ENCODE data around the gene MCTP1.
A peak's percentile ranks its signal among the peaks of the same experiment; 100 is the strongest.

Gene MCTP1

GRCh38 chr5:94793113-94793815 lies 491.6 kb downstream of the MCTP1 start:
- Histone ChIP-seq H3K27ac (replicated peaks) (no peak overlapping the region), H3K4me3 (replicated peaks; ENCODE audit: insufficient read depth, low read length) (no peak overlapping the region), H3K27me3 (ENCODE audit: insufficient read depth, poor library complexity, severe bottlenecking) (no peaks in the 10 kb centered on the region)
- peak in 1 of 2 experiments; percentile 3 for DNase-seq (ENCODE audit: low read depth in 1 of 2, low spot score in 1 of 2)
- TF ChIP-seq CTCF (IDR thresholded peaks at IDR 0.05; ENCODE audit: insufficient read depth, low read length) (no peak), REST (IDR thresholded peaks at IDR 0.05; ENCODE audit: insufficient replicate concordance, low read depth) (no peak), SPI1 (IDR thresholded peaks at IDR 0.05; ENCODE audit: borderline replicate concordance, low read depth) (no peak), POLR2AphosphoS5 (IDR thresholded peaks at IDR 0.05; ENCODE audit: low read depth) (no peak), GABPA (IDR thresholded peaks at IDR 0.05; ENCODE audit: low read depth) (no peak)

- TF ChIP-seq CTCF (IDR thresholded peaks at IDR 0.05; ENCODE audit: insufficient read depth, low read length) (no peak), SPI1 (IDR thresholded peaks at IDR 0.05; ENCODE audit: borderline replicate concordance, low read depth) (no peak), POLR2AphosphoS5 (IDR thresholded peaks at IDR 0.05; ENCODE audit: low read depth) (no peak), GABPA (IDR thresholded peaks at IDR 0.05; ENCODE audit: low read depth) (no peak), REST (IDR thresholded peaks at IDR 0.05; ENCODE audit: insufficient replicate concordance, low read depth) (no peak)
- DNase-seq (ENCODE audit: low read depth in 1 of 2, low spot score in 1 of 2), result no peak
- no peak overlapping the region for H3K4me3 ChIP-seq (replicated peaks; ENCODE audit: insufficient read depth, low read length)
- no peaks in the 10 kb centered on the region for H3K27me3 ChIP-seq (ENCODE audit: insufficient read depth, poor library complexity, severe bottlenecking)
- H3K27ac ChIP-seq (replicated peaks), result no peak overlapping the region
Measured at GRCh38 chr5:94791829-94792228, 493.1 kb downstream of the MCTP1 start.

GRCh38 chr5:94788527-94788926 lies 496.4 kb downstream of the MCTP1 start:
- DNase-seq (ENCODE audit: low read depth in 1 of 2, low spot score in 1 of 2), result no peak
- Histone ChIP-seq H3K27ac (replicated peaks) (no peak overlapping the region), H3K4me3 (replicated peaks; ENCODE audit: insufficient read depth, low read length) (no peak overlapping the region), H3K27me3 (ENCODE audit: insufficient read depth, poor library complexity, severe bottlenecking) (no peaks in the 10 kb centered on the region)
- TF ChIP-seq POLR2AphosphoS5 (IDR thresholded peaks at IDR 0.05; ENCODE audit: low read depth) (no peak), GABPA (IDR thresholded peaks at IDR 0.05; ENCODE audit: low read depth) (no peak), SPI1 (IDR thresholded peaks at IDR 0.05; ENCODE audit: borderline replicate concordance, low read depth) (no peak), CTCF (IDR thresholded peaks at IDR 0.05; ENCODE audit: insufficient read depth, low read length) (no peak), REST (IDR thresholded peaks at IDR 0.05; ENCODE audit: insufficient replicate concordance, low read depth) (no peak)
